MM.1S (cell line): ENCODE measurements around the gene CLEC3A.

ENCODE experiments used
- DNase-seq: peaks from one replicate; pipeline ENCODE4 v3.0.0-alpha.2; 2015
- H2AFZ ChIP-seq: fragments of 300-600 bp; sonication (generic); 2 replicates; pipeline ENCODE4 v1.6.0; 2016; ENCODE audit warnings: antibody characterized with exemption, low read length
- H3F3A ChIP-seq: fragments of 300-600 bp; sonication (generic); 2 replicates; pipeline ENCODE4 v1.6.1; 2016; ENCODE audit warnings: mild to moderate bottlenecking, antibody characterized with exemption, low read length, moderate library complexity, mixed read lengths; ENCODE audit not compliant: insufficient read depth
- H3K27ac ChIP-seq: fragments of 300-600 bp; sonication (generic); 2 replicates; pipeline ENCODE4 v1.5.1; 2016; ENCODE audit warnings: mild to moderate bottlenecking, low read length
- H3K27me3 ChIP-seq: fragments of 300-600 bp; sonication (generic); replicated peaks from 2 replicates; pipeline ENCODE4 v1.6.0; 2016; ENCODE audit warnings: low read length; ENCODE audit not compliant: insufficient read depth
- H3K36me3 ChIP-seq: fragments of 300-600 bp; sonication (generic); replicated peaks from 2 replicates; pipeline ENCODE4 v1.6.1; 2016; ENCODE audit warnings: mild to moderate bottlenecking, low read length, mixed read lengths; ENCODE audit not compliant: insufficient read depth
- H3K4me1 ChIP-seq: fragments of 300-600 bp; sonication (generic); 2 replicates; pipeline ENCODE4 v1.6.1; 2016; ENCODE audit warnings: low read length, mixed read lengths
- H3K4me2 ChIP-seq: fragments of 300-600 bp; sonication (generic); 2 replicates; pipeline ENCODE4 v1.6.0; 2016; ENCODE audit warnings: low read depth, low read length
- H3K4me3 ChIP-seq: fragments of 300-600 bp; sonication (generic); 2 replicates; pipeline ENCODE4 v1.5.1; 2016; ENCODE audit warnings: low read length, mixed read lengths
- H3K79me2 ChIP-seq: fragments of 300-600 bp; sonication (generic); 2 replicates; pipeline ENCODE4 v1.6.1; 2016; ENCODE audit warnings: mixed run types, low read length, mixed read lengths
- H3K9ac ChIP-seq: fragments of 300-600 bp; sonication (generic); 2 replicates; pipeline ENCODE4 v1.6.1; 2016; ENCODE audit warnings: low read length, mixed read lengths
- H3K9me2 ChIP-seq: fragments of 300-600 bp; sonication (generic); replicated peaks from 2 replicates; pipeline ENCODE4 v1.6.1; 2016; ENCODE audit warnings: mild to moderate bottlenecking, low read length, mixed read lengths; ENCODE audit not compliant: insufficient read depth
- H3K9me3 ChIP-seq: fragments of 300-600 bp; sonication (generic); replicated peaks from 2 replicates; pipeline ENCODE4 v1.6.1; 2016; ENCODE audit warnings: mild to moderate bottlenecking, low read length, mixed read lengths; ENCODE audit not compliant: insufficient read depth
- H4K20me1 ChIP-seq: fragments of 300-600 bp; sonication (generic); 2 replicates; pipeline ENCODE4 v1.6.1; 2016; ENCODE audit warnings: mild to moderate bottlenecking, low read length, moderate library complexity, mixed read lengths; ENCODE audit not compliant: insufficient read depth
- EZH2 ChIP-seq: fragments of 300-600 bp; sonication (generic); optimal IDR thresholded peaks from 2 replicates; pipeline ENCODE3; 2017; ENCODE audit warnings: low read depth, mild to moderate bottlenecking, antibody characterized with exemption, low read length, mixed read lengths
- EZH2phosphoT487 ChIP-seq: fragments of 300-600 bp; sonication (generic); IDR thresholded peaks from 2 replicates; pipeline ENCODE4 v1.6.1; 2018; ENCODE audit warnings: antibody characterized with exemption, low read length
- TF ChIP-seq, protein P1 (sequence below): fragments of 300-600 bp; sonication (generic); IDR thresholded peaks from 2 replicates; pipeline ENCODE4 v1.5.1; 2016; ENCODE audit warnings: antibody characterized with exemption, low read length, mixed read lengths

The CLEC3A gene

DNA sequence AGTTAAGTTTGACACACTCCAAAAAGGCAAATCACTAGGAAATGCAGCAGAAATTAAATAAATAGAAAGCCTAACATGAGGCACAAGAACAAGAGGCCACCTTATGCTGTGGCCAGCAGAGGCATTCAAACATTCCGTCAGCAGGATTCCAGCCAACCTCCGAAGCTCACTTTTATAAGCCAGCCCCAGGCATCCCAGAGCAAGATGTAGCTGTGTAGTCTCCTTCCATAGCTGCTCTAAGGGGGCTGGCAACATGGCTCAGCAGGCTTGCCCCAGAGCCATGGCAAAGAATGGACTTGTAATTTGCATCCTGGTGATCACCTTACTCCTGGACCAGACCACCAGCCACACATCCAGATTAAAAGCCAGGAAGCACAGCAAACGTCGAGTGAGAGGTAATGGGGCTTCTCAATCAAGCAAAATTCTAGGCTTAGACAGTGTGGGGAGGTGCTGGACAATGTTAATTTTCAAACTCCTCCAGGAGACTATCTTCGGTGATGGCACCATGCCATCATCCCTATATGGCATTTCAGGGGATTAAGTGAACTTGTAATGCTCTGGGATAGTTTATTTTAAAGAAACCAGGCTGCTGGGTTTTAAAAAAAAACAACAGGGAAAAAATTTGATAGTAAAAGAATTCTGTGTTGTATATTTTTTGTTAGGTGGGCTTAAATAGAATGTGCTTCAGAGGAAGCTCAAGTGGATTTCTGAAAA is at the start of gene CLEC3A:
Gene CLEC3A, plus strand, starts transcription at position 202 of the 714 bp plus-strand sequence. Its CDS starts 79 bp downstream, at position 281.
- Histone ChIP-seq H3K4me1 (no peaks in the 10 kb centered on the region), H2AFZ (no peak within 1 kb of the TSS), H3F3A (no peaks in the 10 kb centered on the region), H3K9me3 (no peaks in the 10 kb centered on the region), H3K4me3 (no peak within 1 kb of the TSS), H4K20me1 (no peaks in the 10 kb centered on the region), H3K4me2 (no peak within 1 kb of the TSS), H3K9ac (no peak within 1 kb of the TSS), H3K27me3 (no peaks in the 10 kb centered on the region), H3K27ac (no peak within 1 kb of the TSS), H3K9me2 (no peaks in the 10 kb centered on the region), H3K36me3 (no peaks in the 10 kb centered on the region), H3K79me2 (no peaks in the 10 kb centered on the region)
- TF ChIP-seq EZH2phosphoT487, result no peak
- no peak for TF ChIP-seq EZH2
- TF ChIP-seq, protein P1, sequence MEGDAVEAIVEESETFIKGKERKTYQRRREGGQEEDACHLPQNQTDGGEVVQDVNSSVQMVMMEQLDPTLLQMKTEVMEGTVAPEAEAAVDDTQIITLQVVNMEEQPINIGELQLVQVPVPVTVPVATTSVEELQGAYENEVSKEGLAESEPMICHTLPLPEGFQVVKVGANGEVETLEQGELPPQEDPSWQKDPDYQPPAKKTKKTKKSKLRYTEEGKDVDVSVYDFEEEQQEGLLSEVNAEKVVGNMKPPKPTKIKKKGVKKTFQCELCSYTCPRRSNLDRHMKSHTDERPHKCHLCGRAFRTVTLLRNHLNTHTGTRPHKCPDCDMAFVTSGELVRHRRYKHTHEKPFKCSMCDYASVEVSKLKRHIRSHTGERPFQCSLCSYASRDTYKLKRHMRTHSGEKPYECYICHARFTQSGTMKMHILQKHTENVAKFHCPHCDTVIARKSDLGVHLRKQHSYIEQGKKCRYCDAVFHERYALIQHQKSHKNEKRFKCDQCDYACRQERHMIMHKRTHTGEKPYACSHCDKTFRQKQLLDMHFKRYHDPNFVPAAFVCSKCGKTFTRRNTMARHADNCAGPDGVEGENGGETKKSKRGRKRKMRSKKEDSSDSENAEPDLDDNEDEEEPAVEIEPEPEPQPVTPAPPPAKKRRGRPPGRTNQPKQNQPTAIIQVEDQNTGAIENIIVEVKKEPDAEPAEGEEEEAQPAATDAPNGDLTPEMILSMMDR, result no peak
- no peak for DNase-seq

DNA sequence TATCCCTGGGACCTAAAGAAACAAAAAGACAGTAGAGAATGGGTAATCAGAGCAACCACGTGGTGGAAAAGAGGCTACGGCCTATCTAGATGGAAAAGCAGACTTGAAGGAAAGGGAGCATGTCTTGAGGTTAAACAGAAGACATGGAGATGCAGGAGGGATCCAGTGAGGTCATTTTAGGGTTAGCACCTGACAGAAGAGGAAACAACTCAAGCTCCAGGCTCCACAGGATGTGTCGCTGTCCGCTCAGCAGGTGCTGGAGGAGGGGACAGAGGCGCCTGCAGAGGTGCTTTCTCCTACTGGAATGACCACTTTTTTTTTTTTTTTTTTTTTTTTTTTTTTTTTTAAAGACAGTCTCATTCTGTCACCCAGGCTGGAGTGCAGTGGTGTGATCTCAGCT is 47.5 kb upstream of the CLEC3A start:
- no peaks in the 10 kb centered on the region for H3K36me3 ChIP-seq
- H4K20me1 ChIP-seq, result no peaks in the 10 kb centered on the region
- TF ChIP-seq EZH2, result no peak
- TF ChIP-seq, protein P1, result no peak
- TF ChIP-seq EZH2phosphoT487, result no peak
- H3K27ac ChIP-seq, result no peak overlapping the region
- no peaks in the 10 kb centered on the region for H3K9me2 ChIP-seq
- no peak overlapping the region for H3K4me3 ChIP-seq
- H3K79me2 ChIP-seq, result no peaks in the 10 kb centered on the region
- no peak for DNase-seq
- no peaks in the 10 kb centered on the region for H3K4me1 ChIP-seq
- no peak overlapping the region for H3K4me2 ChIP-seq
- no peaks in the 10 kb centered on the region for H3K9me3 ChIP-seq
- no peaks in the 10 kb centered on the region for H3K27me3 ChIP-seq
- no peak overlapping the region for H3K9ac ChIP-seq
- H3F3A ChIP-seq, result no peaks in the 10 kb centered on the region
- no peak overlapping the region for H2AFZ ChIP-seq

DNA sequence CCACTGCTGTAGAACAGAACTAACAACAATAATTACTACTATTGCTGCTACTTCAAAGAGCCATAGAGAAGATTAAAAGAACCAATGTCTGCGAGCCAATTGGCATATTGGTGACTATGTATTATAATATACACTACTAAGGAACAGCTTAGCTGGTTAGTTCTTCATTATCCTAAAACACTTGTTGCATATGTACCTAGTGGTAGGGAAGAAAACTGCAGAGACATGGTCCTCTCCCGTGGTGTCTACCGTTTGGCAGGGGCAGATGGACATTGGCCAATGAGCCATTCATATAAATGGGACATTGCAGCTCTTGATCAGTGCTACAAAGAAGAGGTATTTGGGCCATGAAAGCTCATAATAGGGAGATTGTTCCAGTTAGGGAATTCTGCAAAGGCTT is 46.4 kb upstream of the CLEC3A start:
- Histone ChIP-seq H3K9ac (no peak overlapping the region), H3K27me3 (no peaks in the 10 kb centered on the region), H4K20me1 (no peaks in the 10 kb centered on the region), H3K27ac (no peak overlapping the region), H3K79me2 (no peaks in the 10 kb centered on the region), H3K36me3 (no peaks in the 10 kb centered on the region), H2AFZ (no peak overlapping the region), H3K4me1 (no peaks in the 10 kb centered on the region), H3F3A (no peaks in the 10 kb centered on the region), H3K9me2 (no peaks in the 10 kb centered on the region), H3K9me3 (no peaks in the 10 kb centered on the region), H3K4me3 (no peak overlapping the region), H3K4me2 (no peak overlapping the region)
- TF ChIP-seq, protein P1, result no peak
- no peak for TF ChIP-seq EZH2
- DNase-seq, result no peak
